ENCODE measurements around the gene PPM1K. TPM values are rescaled to one million over a fixed set of nuclear protein-coding genes. Genes with fewer than 3 reads are reported as not detected.
"Not testable (repeated sequence)": the region's sequence is repeated elsewhere in the genome, so short reads cannot be mapped to it uniquely, and the experiment has no call there.

The PPM1K gene
- 4.9 and 7.3 TPM in 2 replicates for total RNA-seq (2014; rRNA removed; shearing (Covaris generic))

DNA sequence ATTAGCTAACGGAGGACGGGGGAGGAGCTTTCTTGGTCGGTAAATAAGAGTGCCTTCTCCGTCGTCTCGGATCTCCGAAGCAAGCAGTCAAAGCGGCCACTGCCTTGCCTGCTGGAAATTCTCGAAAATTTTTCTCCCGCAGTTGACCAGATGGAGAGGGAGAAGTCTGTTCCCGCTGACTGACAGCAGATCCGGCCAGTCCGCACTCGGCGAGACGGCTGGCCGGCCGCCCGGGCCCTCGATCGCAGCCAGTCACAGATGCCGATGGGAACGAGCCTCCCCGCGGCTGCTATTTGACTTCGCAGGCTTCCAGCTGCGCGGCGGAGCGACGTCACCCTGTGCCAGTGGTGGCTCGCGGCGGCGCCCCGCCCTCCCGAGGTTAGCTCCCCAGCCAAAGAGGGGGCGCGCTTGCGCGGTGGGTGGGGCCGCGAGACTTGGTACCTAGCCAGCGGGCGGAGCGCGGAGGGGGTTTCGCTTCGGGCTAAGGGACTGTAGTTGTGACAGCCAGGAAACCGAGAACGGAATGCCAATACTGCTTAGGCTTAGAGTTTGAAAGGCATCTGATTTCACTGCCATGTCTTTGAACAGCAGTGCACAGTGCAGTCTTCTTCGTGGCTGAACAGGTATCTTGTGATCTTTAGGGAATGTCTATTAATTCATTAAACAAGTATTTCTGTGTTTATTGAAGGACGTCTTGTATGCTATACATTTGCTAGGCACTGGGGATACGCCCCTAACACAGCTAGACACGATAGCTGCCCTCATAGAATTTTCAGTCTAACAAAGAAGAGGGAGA, at the start of gene PPM1K:
PPM1K (minus strand) TSS at position 123 of the 796 bp plus-strand sequence. CDS start 5,978 bp downstream, outside the sequence.
- DNase-seq (ENCODE audit: low spot score): peak; percentile 98

- no peak for DNase-seq (ENCODE audit: low spot score)
Observed at GRCh38 chr4:88333741-88334405, 49.5 kb upstream of the PPM1K start.

GRCh38 chr4:88327665-88328064, 43.3 kb upstream of the PPM1K start:
- no peak for DNase-seq (ENCODE audit: low spot score)

- DNase-seq (ENCODE audit: low spot score): peak; percentile 8
Observed at GRCh38 chr4:88320780-88321373, 36.5 kb upstream of the PPM1K start.

GRCh38 chr4:88320224-88320779, 35.9 kb upstream of the PPM1K start:
- DNase-seq (ENCODE audit: low spot score): no peak

GRCh38 chr4:88318751-88319350, 34.5 kb upstream of the PPM1K start:
- no peak for DNase-seq (ENCODE audit: low spot score)

DNA sequence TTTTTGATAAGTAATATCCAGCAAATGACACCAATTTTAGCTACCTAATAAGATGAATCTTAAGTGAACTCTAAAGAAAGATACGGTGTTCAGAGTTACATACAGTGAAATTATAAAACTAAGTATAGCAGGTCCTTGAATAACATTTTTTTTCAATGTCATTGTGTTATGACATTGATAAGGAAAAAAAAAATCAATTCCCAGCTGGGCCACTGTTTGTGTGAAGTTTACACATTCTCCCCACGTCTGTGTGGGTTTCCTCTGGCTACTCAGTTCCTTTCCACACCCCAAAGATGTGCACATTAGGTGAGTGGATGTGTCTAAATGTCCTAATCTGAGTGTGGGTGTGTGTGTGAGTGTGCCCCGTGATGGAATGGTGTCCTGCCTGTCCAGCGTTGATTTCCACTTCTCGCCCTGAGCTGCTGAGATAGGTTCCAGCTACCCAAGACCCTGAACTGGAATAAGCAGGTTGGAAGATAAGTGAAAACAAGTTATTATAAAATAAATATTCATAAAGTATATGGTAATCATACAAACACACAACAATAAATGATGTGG, 31.2 kb upstream of the PPM1K start:
- DNase-seq (ENCODE audit: low spot score): no peak

- DNase-seq (ENCODE audit: low spot score): not testable (repeated sequence)
Observed at GRCh38 chr4:88313088-88313624, 28.8 kb upstream of the PPM1K start.

- no peak for DNase-seq (ENCODE audit: low spot score)
Observed at GRCh38 chr4:88308587-88308986, 24.2 kb upstream of the PPM1K start.

GRCh38 chr4:88297725-88298454, 13.5 kb upstream of the PPM1K start:
- DNase-seq (ENCODE audit: low spot score): no peak

- no peak for DNase-seq (ENCODE audit: low spot score)
Observed at GRCh38 chr4:88297212-88297516, 12.8 kb upstream of the PPM1K start.

GRCh38 chr4:88296413-88297211, 12.3 kb upstream of the PPM1K start:
- DNase-seq (ENCODE audit: low spot score): no peak

DNA sequence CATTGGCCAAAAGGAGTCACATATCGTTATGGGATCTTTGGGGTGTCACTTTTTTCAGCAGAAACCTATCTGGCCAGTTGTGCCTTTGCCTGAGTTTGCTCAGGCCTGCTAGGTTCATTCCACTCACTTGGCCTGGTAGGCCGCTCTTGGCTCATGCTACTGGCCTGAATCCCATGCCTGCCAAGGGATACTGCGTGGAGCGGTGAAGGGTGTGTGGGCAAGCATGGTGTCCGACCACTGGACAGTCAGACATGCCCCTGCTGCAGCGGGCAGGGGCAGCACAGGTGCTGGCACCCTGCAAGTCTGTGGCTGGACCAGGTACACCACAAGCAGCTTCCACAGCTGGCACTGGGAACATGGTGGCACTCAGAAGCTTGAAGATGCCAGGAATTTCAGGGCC, 11.3 kb upstream of the PPM1K start:
- DNase-seq (ENCODE audit: low spot score): no peak

DNA sequence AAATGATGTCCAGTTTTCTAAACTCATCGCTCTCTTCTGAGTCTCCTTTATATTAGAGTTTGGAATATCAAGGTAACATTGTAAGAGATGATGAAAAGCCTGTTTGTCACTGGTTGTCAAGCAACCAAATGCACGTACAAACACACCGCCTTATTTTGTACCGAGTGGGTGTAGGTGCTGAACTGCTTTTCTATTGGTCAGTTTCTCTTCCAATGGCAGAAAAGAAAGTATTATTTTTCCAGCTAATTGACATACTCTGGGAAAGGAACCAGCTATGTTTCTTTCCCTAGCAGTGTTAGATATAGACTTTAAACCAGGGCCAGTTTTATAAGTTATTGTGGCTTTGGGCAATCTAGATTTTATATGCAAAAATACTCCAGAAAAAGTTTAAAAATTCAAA, 6.6 kb upstream of the PPM1K start:
- DNase-seq (ENCODE audit: low spot score): no peak

- no peak for DNase-seq (ENCODE audit: low spot score)
Observed at GRCh38 chr4:88286897-88287296, 2.5 kb upstream of the PPM1K start.

DNA sequence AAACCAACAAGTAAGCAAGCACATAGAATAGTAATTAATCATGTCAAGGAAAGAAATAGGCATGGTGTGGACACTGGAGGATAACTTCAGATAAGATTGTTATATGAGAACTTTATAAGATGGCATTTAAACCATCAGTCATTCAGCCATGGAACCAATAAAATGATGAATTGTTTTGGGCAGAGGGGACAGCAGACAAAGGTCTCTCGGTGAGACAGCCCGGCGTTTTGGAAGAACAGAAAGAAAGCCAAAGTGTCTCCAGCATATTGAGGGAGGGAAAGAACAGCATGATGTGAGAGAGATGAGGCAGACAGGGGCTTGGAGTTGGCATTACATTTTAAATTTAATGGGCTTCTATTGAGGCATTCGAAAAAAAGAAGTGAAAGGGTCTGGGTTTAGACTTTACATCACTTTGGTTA, 883 bp upstream of the PPM1K start:
- DNase-seq (ENCODE audit: low spot score): no peak

- peak; percentile 30 for DNase-seq (ENCODE audit: low spot score)
Observed at GRCh38 chr4:88283661-88284438, 511 bp downstream of the PPM1K start.

DNA sequence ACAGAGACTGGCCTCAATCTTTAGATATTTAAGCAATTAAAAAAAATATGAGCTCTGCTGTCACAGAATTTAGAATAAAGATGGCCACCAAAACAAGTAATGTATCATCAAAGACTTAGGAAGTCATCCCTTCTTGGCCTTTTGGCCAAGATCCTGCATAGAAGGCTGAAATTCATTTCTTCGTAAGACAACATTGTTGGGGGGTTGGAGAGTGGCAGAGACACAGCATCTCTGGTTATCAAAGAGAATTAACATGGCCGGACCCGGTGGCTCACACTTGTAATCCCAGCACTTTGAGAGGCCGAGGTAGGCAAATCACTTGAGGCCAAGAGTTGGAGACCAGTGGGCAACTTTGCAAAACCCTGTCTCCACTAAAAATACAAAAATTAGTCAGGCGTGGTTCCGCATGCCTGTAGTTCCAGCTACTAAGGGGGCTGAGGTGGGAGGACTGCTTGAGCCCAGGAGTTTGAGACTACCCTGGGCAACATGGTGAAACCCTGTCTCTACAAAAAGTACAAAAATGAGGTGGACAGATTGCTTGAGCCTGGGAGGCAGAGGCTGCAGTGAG, 4.0 kb downstream of the PPM1K start:
- no peak for DNase-seq (ENCODE audit: low spot score)

GRCh38 chr4:88277711-88278225, 6.6 kb downstream of the PPM1K start:
- DNase-seq (ENCODE audit: low spot score): no peak

Measured in H4 (cell line).